Body of pancreas (tissue), 4 donors: ENCODE data around the gene TSPAN31. TPM values are rescaled to one million over a fixed set of nuclear protein-coding genes. Genes with fewer than 3 reads are reported as not detected.
A peak's percentile ranks its signal among the peaks of the same experiment; 100 is the strongest.

ENCODE experiments used
- ATAC-seq: fragments of 150-250 bp; one replicate; pipeline ENCODE4 v1.9.1; 2016
- DNase-seq, 4 donors: peaks; one replicate each; pipeline ENCODE4 v3.0.0-alpha.2; 2019
- H3K27ac ChIP-seq, 4 donors: fragments of 200-600 bp; sonication (generic); 1 replicate in 3 of 4; 2 replicates in 1 of 4; pipeline versions ENCODE4 v1.5.1 to v1.6.1; 2016 to 2019; ENCODE audit warnings: mild to moderate bottlenecking in 1 of 4, mixed read lengths in 1 of 4, moderate library complexity in 1 of 4
- H3K27me3 ChIP-seq, 2 donors: fragments of 200-600 bp; sonication (generic); one replicate each; pipeline ENCODE4 v1.6.0; 2016; ENCODE audit warnings: mild to moderate bottlenecking in 1 of 2
- H3K36me3 ChIP-seq, 2 donors: fragments of 200-600 bp; sonication (generic); replicated peaks in 1 of 2; 2 replicates each; pipeline ENCODE4 v1.5.1; 2016; ENCODE audit warnings: low read depth in 2 of 2; ENCODE audit not compliant: insufficient read depth in 1 of 2
- H3K4me1 ChIP-seq: fragments of 200-600 bp; sonication (generic); one replicate; pipeline ENCODE4 v1.6.0; 2016
- H3K4me3 ChIP-seq, 2 donors: fragments of 200-600 bp; sonication (generic); 1 replicate in 1 of 2; 2 replicates in 1 of 2; pipeline ENCODE4 v1.5.1; 2016 to 2019
- H3K9me3 ChIP-seq, 3 donors: fragments of 200-600 bp; sonication (generic); 1 replicate in 2 of 3; 2 replicates in 1 of 3; pipeline ENCODE4 v1.5.1; 2016
- POLR2A ChIP-seq, 3 donors: fragments of 450-650 bp; IDR thresholded peaks; one replicate each; pipeline ENCODE4 v1.6.1; 2016; ENCODE audit warnings: antibody characterized with exemption in 3 of 3, mild to moderate bottlenecking in 2 of 3
- WGBS, 2 donors: methylation state at CpG; one replicate each; pipeline ENCODE4 v1.1.5; 2017; 5-methylcytosine and 5-hydroxymethylcytosine counted together
- intact Hi-C: fragments of 100-400 bp; cut with DNase I; formaldehyde crosslinking; loops from one replicate; pipeline ENCODE4 v1.15.1; 2023
- total RNA-seq, 2 donors: library from RNA; depleted of rRNA; stranded (reverse); fragments of >200 nt; gene quantifications; one replicate each; pipeline ENCODE4 v1.1.0, GENCODE V29; 2016
- TF ChIP-seq, protein P1 (sequence below), 7 experiments: fragments of 450-650 bp in 4 of 7; fragments of 200-600 bp in 3 of 7; sonication (generic) in 3 of 7; IDR thresholded peaks; one replicate each; pipeline ENCODE4 v1.5.1; 2016 to 2019; ENCODE audit warnings: antibody characterized with exemption in 7 of 7

The TSPAN31 gene
- total RNA-seq, 2 donors from 2014 or later: 33.7 to 36.9 TPM

DNA sequence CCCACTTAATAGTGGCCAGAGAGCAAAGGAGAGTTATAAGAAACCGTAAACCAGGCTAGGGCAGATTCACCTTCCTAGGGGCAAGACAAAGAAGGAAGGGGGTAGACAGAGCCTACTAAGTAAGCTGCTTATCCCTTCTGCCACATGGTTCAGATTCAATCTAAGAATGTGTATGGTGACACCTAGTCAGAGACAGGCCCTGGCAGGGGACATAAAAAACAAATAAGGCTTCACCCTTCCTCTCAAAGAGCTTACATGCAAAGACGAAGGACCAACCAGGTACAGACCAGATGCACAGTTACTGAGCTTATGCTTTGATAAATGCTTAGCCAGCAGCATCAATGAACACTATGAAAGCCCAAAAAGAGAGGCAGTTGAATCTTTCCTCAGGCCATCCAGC is 17.6 kb downstream of the TSPAN31 start:
- 88 to 93% methylated on average over 2 of the region's 2 CpGs for WGBS, 2 donors
- intact Hi-C loops: no loop called here
- TF ChIP-seq, protein P1, sequence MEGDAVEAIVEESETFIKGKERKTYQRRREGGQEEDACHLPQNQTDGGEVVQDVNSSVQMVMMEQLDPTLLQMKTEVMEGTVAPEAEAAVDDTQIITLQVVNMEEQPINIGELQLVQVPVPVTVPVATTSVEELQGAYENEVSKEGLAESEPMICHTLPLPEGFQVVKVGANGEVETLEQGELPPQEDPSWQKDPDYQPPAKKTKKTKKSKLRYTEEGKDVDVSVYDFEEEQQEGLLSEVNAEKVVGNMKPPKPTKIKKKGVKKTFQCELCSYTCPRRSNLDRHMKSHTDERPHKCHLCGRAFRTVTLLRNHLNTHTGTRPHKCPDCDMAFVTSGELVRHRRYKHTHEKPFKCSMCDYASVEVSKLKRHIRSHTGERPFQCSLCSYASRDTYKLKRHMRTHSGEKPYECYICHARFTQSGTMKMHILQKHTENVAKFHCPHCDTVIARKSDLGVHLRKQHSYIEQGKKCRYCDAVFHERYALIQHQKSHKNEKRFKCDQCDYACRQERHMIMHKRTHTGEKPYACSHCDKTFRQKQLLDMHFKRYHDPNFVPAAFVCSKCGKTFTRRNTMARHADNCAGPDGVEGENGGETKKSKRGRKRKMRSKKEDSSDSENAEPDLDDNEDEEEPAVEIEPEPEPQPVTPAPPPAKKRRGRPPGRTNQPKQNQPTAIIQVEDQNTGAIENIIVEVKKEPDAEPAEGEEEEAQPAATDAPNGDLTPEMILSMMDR (IDR thresholded peaks at IDR 0.05): no peak
- no peak for TF ChIP-seq POLR2A (IDR thresholded peaks at IDR 0.05)
- Histone ChIP-seq H3K27me3 (no peaks in the 10 kb centered on the region), H3K4me3 (no peak overlapping the region), H3K9me3 (no peaks in the 10 kb centered on the region), H3K36me3 (no peaks in the 10 kb centered on the region), H3K27ac (no peak overlapping the region), H3K4me1 (peaks cover 32% of the 10 kb centered on the region)
- ATAC-seq (no peak), DNase-seq (no peak)

DNA sequence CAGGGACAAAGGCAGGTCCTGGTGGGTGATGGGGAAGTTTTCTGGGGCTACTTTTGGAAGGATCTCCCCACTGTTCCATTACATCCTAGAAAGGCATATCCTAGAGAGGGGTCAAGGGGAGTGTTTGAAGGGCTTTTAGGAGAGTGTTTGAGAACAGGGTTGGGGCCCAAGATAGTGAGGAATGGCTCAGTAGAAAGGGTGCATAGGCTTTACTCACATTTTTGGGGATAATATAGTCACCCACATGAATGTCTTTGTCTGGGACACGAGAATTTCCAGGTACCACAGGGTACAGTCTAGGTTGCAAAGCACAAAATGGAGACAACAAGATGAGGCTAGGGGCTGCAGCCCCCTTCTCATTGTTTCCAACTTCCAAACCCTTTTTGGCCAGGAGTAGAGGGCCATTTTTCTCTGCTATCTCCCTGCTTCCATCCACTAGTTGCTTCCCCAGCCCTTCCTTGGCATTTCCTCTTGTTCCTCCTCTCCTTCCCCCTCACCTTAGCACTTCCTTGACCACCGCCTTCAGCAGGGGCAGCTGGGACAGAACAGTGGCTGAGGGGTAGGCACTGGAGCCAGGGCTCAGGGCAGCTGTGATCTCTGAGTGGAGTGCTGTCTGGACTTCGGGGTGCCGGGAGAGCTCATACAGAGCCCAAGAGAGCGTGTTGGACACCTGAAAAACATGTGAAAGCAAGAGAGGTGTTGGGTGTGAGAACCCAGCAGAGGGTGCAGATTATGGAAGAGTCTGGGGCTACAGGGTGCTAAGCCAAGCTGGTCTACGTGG is 19.2 kb downstream of the TSPAN31 start:
- ATAC-seq (no peak), DNase-seq (no peak)
- TF ChIP-seq POLR2A (IDR thresholded peaks at IDR 0.05): no peak
- TF ChIP-seq, protein P1 (IDR thresholded peaks at IDR 0.05): no peak
- Histone ChIP-seq H3K9me3 (no peaks in the 10 kb centered on the region), H3K4me3 (no peak overlapping the region), H3K36me3 (no peaks in the 10 kb centered on the region), H3K27ac (peak overlapping the region; percentile 44 to 82 (median 64)), H3K4me1 (peaks cover 32% of the 10 kb centered on the region), H3K27me3 (no peaks in the 10 kb centered on the region)
- intact Hi-C loops: no loop called here
- 65 to 68% methylated on average over 6 of the region's 6 CpGs for WGBS, 2 donors

DNA sequence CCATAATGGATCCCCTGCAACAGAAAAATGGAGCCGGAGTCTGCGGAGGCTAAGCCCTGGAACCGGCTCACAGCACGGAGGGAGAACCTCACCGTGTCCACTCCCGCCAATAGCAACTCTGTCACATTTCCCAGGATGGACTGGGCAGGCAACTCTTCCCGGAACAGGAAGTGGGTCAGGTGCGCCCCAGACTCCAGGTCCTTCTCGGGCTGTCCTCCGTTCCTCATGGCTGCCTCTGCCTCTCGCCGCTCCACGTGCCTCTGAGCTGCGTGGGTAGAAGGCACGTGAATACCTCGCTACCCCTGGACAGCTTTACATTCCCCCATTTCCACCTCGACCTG is 19.8 kb downstream of the TSPAN31 start:
- intact Hi-C loops: no loop called here
- Histone ChIP-seq H3K4me1 (peaks cover 32% of the 10 kb centered on the region), H3K27me3 (no peaks in the 10 kb centered on the region), H3K36me3 (no peaks in the 10 kb centered on the region), H3K27ac (peak overlapping the region; percentile 44 to 82 (median 64)), H3K4me3 (peak overlapping the region in 1 of 2 donors; percentile 16), H3K9me3 (no peaks in the 10 kb centered on the region)
- TF ChIP-seq POLR2A (IDR thresholded peaks at IDR 0.05): peak; percentile 56 to 89 (median 85)
- TF ChIP-seq, protein P1 (IDR thresholded peaks at IDR 0.05): no peak
- WGBS, 2 donors: 2 to 8% methylated on average over 12 to 17 of the region's 17 CpGs
- DNase-seq (peak; percentile 80 to 84 (median 82)), ATAC-seq (peak; percentile 87)

DNA sequence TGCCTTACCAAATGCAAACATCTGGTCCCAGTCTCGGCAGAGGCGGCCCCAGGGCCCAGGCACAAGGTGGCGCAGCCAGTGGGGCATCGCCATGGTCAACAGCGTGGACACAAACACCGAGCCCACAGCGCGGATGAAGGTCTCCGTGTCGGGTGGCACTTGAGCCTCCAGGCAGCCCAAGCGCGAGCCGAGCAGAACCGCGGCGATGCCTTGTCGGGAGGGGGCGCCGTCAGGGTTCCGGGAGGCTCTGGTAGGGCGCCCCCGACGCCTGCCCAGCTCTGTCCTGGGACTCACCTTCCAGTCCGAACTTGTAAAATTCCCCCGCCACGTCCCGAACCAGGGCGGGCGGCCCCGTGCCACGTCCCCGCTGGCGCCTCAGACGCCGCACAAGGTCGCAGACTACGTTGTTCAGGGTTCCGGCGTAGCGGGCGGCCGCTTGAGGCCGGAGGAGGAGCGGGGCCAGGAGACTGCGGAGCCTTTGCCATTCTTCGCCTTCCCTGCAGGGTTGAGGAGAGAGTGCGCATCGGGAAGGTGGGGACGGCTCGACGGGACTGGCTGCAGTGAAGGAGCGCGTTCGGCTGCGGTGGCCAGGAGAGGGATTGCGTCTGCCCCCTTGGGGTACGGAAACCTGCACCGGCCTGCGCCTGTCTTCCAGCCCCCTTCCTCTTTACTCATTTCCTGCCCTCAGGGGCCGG is 20.3 kb downstream of the TSPAN31 start:
- 0 to 3% methylated on average over 12 to 54 of the region's 60 CpGs for WGBS, 2 donors
- DNase-seq (peak; percentile 42 to 54 (median 48)), ATAC-seq (peak; percentile 51)
- Histone ChIP-seq H3K4me3 (peak overlapping the region; percentile 16 to 19), H3K36me3 (peaks cover 0 to 3% of the 10 kb centered on the region in 2 donors), H3K27ac (peak overlapping the region; percentile 44 to 82 (median 64)), H3K9me3 (no peaks in the 10 kb centered on the region), H3K4me1 (peaks cover 32% of the 10 kb centered on the region), H3K27me3 (no peaks in the 10 kb centered on the region)
- intact Hi-C loops: no loop called here
- TF ChIP-seq, protein P1 (IDR thresholded peaks at IDR 0.05): peak in 4 of 7 experiments; percentile 5 to 16 (median 14)
- TF ChIP-seq POLR2A (IDR thresholded peaks at IDR 0.05): peak; percentile 7 to 28 (median 18)
